ENCODE measurements around the gene KIR2DL1. TPM values are rescaled to one million over a fixed set of nuclear protein-coding genes. Genes with fewer than 3 reads are reported as not detected.
"Not testable (repeated sequence)": the region's sequence is repeated elsewhere in the genome, so short reads cannot be mapped to it uniquely, and the experiment has no call there.

The KIR2DL1 gene
- total and polyA plus RNA-seq, 9 of the 15 experiments (the other 6 are each of a cell fraction or from before 2014, with no cell fraction given), result not detected

DNA sequence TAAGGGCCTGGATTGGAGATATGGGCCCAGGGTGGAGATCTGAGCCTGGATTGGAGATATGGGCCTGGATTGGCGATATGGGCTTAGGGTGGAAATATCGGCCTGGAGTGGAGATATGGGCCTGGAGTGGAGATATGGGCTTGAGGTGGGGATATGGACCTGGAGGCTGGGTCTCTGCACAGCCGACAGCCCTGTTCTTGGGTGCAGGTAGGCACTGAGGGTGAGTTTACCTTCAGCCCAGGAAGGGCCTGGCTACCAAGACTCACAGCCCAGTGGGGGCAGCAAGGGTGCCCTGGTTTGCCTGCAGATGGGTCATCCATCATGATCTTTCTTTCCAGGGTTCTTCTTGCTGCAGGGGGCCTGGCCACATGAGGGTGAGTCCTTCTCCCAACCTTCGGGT lies 918 bp downstream of the KIR2DL1 start:
- DNase-seq (ENCODE audit: extremely low read depth in 1 of 4, low spot score in 3 of 4); H3K79me2 ChIP-seq (ENCODE audit: control insufficient read depth, insufficient read depth, low read length); FAIRE-seq; H4K20me1 ChIP-seq (replicated peaks; ENCODE audit: control insufficient read depth, insufficient read depth, low read length); H3K9me3 ChIP-seq (replicated peaks; ENCODE audit: control insufficient read depth, insufficient read depth, low read depth, low read length); H3K4me1 ChIP-seq (replicated peaks in 1 of 2; ENCODE audit: control insufficient read depth in 2 of 2, insufficient read depth in 2 of 2, low read length in 2 of 2); BruUV-seq (replicated peaks); ATAC-seq; H3K9ac ChIP-seq (ENCODE audit: insufficient read depth in 1 of 2, low read depth in 2 of 2, low read length in 2 of 2); H2AFZ ChIP-seq (ENCODE audit: low read depth, low read length); intact Hi-C loops (cut with micrococcal nuclease); H3K4me2 ChIP-seq (ENCODE audit: insufficient read depth, low read length); in situ Hi-C loops (cut with MboI); H3K36me3 ChIP-seq (ENCODE audit: control insufficient read depth, insufficient read depth, low read length); H3K4me3 ChIP-seq; H3K27me3 ChIP-seq (ENCODE audit: control insufficient read depth in 2 of 2, insufficient read depth in 2 of 2, low read length in 2 of 2); H3K9me1 ChIP-seq (ENCODE audit: control insufficient read depth, insufficient read depth, low read length); POLR2A ChIA-PET; CTCF ChIA-PET (ENCODE audit: low intra/inter-chr PET ratio); H3K27ac ChIP-seq (ENCODE audit: extremely low read depth, low read depth, low read length): not testable (repeated sequence)
- 0% methylated on average over 4 of the region's 4 CpGs for WGBS (ENCODE audit: insufficient coverage, low coverage, missing lambda C conversion rate)

DNA sequence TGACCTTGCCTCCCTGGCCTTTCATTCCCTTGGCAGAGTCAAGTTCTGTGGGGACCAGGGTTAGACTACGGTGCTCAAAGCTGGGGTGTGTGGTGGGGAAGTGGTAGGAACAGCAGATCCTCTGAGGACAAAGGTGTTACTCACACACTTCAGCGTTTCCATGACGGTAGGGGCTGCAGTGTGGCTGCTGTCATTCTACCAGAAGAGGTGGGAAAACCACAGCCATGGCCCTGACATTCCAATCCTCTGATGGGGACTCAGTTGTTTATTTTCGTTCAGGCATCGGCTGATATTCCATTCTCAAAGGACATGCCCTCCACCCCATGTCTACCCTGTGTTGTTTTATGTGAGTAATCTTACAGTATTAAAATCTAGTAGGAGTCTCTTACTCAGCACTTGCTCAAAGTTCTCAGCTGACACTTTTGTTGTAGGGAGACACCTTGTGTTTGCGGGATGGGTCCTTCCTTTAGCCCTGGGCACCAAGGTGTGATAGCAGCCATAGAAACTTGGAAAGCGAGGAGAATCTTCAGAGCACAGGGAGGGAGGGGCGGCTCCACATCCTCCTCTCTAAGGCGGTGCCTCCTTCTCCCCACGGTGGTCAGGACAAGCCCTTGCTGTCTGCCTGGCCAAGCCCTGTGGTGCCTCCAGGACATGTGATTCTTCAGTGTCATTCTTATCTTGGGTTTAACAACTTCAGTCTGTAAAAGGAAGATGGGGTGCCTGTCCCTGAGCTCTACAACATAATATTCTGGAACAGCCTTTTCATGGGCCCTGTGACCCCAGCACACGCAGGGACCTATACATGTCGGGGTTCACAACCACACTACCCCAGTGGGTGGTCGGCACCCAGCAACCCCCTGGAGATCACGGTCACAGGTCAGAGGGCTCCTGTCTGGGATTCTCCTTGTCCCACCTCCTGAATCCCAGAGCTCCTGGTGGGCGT lies 1.7 kb downstream of the KIR2DL1 start:
- H3K79me2 ChIP-seq (ENCODE audit: control insufficient read depth, insufficient read depth, low read length); H3K27me3 ChIP-seq (ENCODE audit: control insufficient read depth in 2 of 2, insufficient read depth in 2 of 2, low read length in 2 of 2); H4K20me1 ChIP-seq (replicated peaks; ENCODE audit: control insufficient read depth, insufficient read depth, low read length); in situ Hi-C loops (cut with MboI); H2AFZ ChIP-seq (ENCODE audit: low read depth, low read length); ATAC-seq; H3K9me3 ChIP-seq (replicated peaks; ENCODE audit: control insufficient read depth, insufficient read depth, low read depth, low read length); intact Hi-C loops (cut with micrococcal nuclease); FAIRE-seq; H3K4me3 ChIP-seq; DNase-seq (ENCODE audit: extremely low read depth in 1 of 4, low spot score in 3 of 4); H3K9ac ChIP-seq (ENCODE audit: insufficient read depth in 1 of 2, low read depth in 2 of 2, low read length in 2 of 2); BruUV-seq (replicated peaks); H3K36me3 ChIP-seq (ENCODE audit: control insufficient read depth, insufficient read depth, low read length); H3K4me2 ChIP-seq (ENCODE audit: insufficient read depth, low read length); H3K9me1 ChIP-seq (ENCODE audit: control insufficient read depth, insufficient read depth, low read length); CTCF ChIA-PET (ENCODE audit: low intra/inter-chr PET ratio); H3K27ac ChIP-seq (ENCODE audit: extremely low read depth, low read depth, low read length); H3K4me1 ChIP-seq (replicated peaks in 1 of 2; ENCODE audit: control insufficient read depth in 2 of 2, insufficient read depth in 2 of 2, low read length in 2 of 2); POLR2A ChIA-PET: not testable (repeated sequence)
- WGBS (ENCODE audit: insufficient coverage, low coverage, missing lambda C conversion rate), result 0% methylated on average over 13 of the region's 15 CpGs

DNA sequence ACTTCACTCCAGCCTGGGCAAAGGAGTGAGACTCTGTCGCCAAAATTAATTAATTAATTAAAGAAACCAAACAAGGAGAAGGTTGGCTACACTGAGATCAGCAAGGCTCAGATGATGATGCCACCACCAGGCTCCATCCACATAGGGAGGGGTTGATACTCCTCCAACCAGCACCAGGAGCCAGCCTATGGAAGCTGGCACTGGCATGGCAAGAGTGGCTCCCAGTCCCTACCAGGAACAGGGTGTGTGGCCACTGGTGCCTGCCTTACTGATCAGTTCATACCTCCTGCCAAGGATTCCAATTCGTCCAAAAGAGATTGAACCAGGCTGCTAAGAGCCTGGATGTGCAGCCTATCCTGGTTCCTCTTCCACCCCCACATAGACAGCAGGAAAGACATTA lies 3.1 kb downstream of the KIR2DL1 start:
- H3K27me3 ChIP-seq (ENCODE audit: control insufficient read depth in 2 of 2, insufficient read depth in 2 of 2, low read length in 2 of 2); H3K4me2 ChIP-seq (ENCODE audit: insufficient read depth, low read length); POLR2A ChIA-PET; H3K36me3 ChIP-seq (ENCODE audit: control insufficient read depth, insufficient read depth, low read length); CTCF ChIA-PET (ENCODE audit: low intra/inter-chr PET ratio); H3K9me1 ChIP-seq (ENCODE audit: control insufficient read depth, insufficient read depth, low read length); H3K4me3 ChIP-seq; H3K79me2 ChIP-seq (ENCODE audit: control insufficient read depth, insufficient read depth, low read length); DNase-seq (ENCODE audit: extremely low read depth in 1 of 4, low spot score in 3 of 4); H3K27ac ChIP-seq (ENCODE audit: extremely low read depth, low read depth, low read length); in situ Hi-C loops (cut with MboI); H3K9ac ChIP-seq (ENCODE audit: insufficient read depth in 1 of 2, low read depth in 2 of 2, low read length in 2 of 2); ATAC-seq; intact Hi-C loops (cut with micrococcal nuclease); BruUV-seq (replicated peaks); H2AFZ ChIP-seq (ENCODE audit: low read depth, low read length); H3K4me1 ChIP-seq (replicated peaks in 1 of 2; ENCODE audit: control insufficient read depth in 2 of 2, insufficient read depth in 2 of 2, low read length in 2 of 2); H3K9me3 ChIP-seq (replicated peaks; ENCODE audit: control insufficient read depth, insufficient read depth, low read depth, low read length); FAIRE-seq; H4K20me1 ChIP-seq (replicated peaks; ENCODE audit: control insufficient read depth, insufficient read depth, low read length): not testable (repeated sequence)
- WGBS (ENCODE audit: insufficient coverage, low coverage, missing lambda C conversion rate), result 0% methylated on average over 2 of the region's 2 CpGs

Measured in K562 (cell line).